SK-N-SH treated with all-trans-retinoic acid at 6 μM for 48 hours (cell line): ENCODE data around the gene HEATR3.
A peak's percentile ranks its signal among the peaks of the same experiment; 100 is the strongest.

ENCODE experiments used
- ATAC-seq: fragments of 200-7000 bp; cut with Tn5 transposase; 3 replicates; pipeline ENCODE4 v1.9.1; 2020; ENCODE audit warnings: mild to moderate bottlenecking, moderate library complexity
- ARNTL ChIP-seq: fragments of 450-650 bp; formaldehyde crosslinking; IDR thresholded peaks from 2 replicates; pipeline ENCODE4 v1.5.0; 2020; ENCODE audit warnings: low read depth, mild to moderate bottlenecking, moderate library complexity, borderline replicate concordance
- BACH2 ChIP-seq: fragments of 250-450 bp; sonication (Bioruptor Pico); IDR thresholded peaks from 2 replicates; pipeline ENCODE4 v1.9.0; 2021; ENCODE audit warnings: mild to moderate bottlenecking, borderline replicate concordance
- CSDC2 ChIP-seq: fragments of 250-450 bp; sonication (Bioruptor Pico); IDR thresholded peaks from 2 replicates; pipeline ENCODE4 v1.5.0; 2020; ENCODE audit warnings: mild to moderate bottlenecking, moderate library complexity
- ESRRG ChIP-seq: fragments of 250-450 bp; sonication (Bioruptor Pico); IDR thresholded peaks from 2 replicates; pipeline ENCODE4 v1.6.1; 2021; ENCODE audit warnings: mild to moderate bottlenecking
- GLIS3 ChIP-seq: fragments of 250-450 bp; sonication (Bioruptor Pico); IDR thresholded peaks from 2 replicates; pipeline ENCODE4 v1.5.0; 2020; ENCODE audit warnings: mild to moderate bottlenecking, moderate library complexity
- ISL1 ChIP-seq: fragments of 250-450 bp; sonication (Bioruptor Pico); IDR thresholded peaks from 2 replicates; pipeline ENCODE4 v2.1.2; 2022; ENCODE audit warnings: mild to moderate bottlenecking, moderate library complexity
- OSR1 ChIP-seq: fragments of 250-450 bp; sonication (Bioruptor Pico); IDR thresholded peaks from 2 replicates; pipeline ENCODE4 v1.8.0; 2022; ENCODE audit warnings: moderate library complexity, mild to moderate bottlenecking, inconsistent platforms
- POU6F1 ChIP-seq: fragments of 250-450 bp; sonication (Bioruptor Pico); IDR thresholded peaks from 2 replicates; pipeline ENCODE4 v1.8.0; 2021; ENCODE audit warnings: low read depth, mild to moderate bottlenecking, moderate library complexity, borderline replicate concordance
- PPARA ChIP-seq: fragments of 250-450 bp; sonication (Bioruptor Pico); IDR thresholded peaks from 2 replicates; pipeline ENCODE4 v1.5.0; 2020; ENCODE audit warnings: mild to moderate bottlenecking, borderline replicate concordance
- TCF4 ChIP-seq: fragments of 250-450 bp; sonication (Bioruptor Pico); IDR thresholded peaks from 2 replicates; pipeline ENCODE4 v1.8.0; 2021; ENCODE audit warnings: mild to moderate bottlenecking, moderate library complexity, borderline replicate concordance
- TSHZ2 ChIP-seq: fragments of 250-450 bp; sonication (Bioruptor Pico); IDR thresholded peaks from 2 replicates; pipeline ENCODE4 v1.5.0; 2020; ENCODE audit warnings: mild to moderate bottlenecking, moderate library complexity
- ZC3H10 ChIP-seq: fragments of 250-450 bp; sonication (Bioruptor Pico); IDR thresholded peaks from 2 replicates; pipeline ENCODE4 v1.5.1; 2021; ENCODE audit warnings: mild to moderate bottlenecking, moderate library complexity
- ZFP3 ChIP-seq: fragments of 250-450 bp; sonication (Bioruptor Pico); IDR thresholded peaks from 2 replicates; pipeline ENCODE4 v1.5.0; 2020; ENCODE audit warnings: mild to moderate bottlenecking, moderate library complexity
- ZFP30 ChIP-seq: fragments of 450-650 bp; formaldehyde crosslinking; IDR thresholded peaks from 2 replicates; pipeline ENCODE4 v1.5.0; 2022; ENCODE audit warnings: mild to moderate bottlenecking, moderate library complexity
- ZNF565 ChIP-seq: fragments of 450-650 bp; formaldehyde crosslinking; conservative IDR thresholded peaks from 2 replicates; pipeline ENCODE4 v1.5.0; 2020; ENCODE audit warnings: low read depth, mild to moderate bottlenecking, moderate library complexity
- ZNF8 ChIP-seq: fragments of 450-650 bp; formaldehyde crosslinking; IDR thresholded peaks from 2 replicates; pipeline ENCODE4 v1.5.0; 2020; ENCODE audit warnings: mild to moderate bottlenecking, moderate library complexity
- TF ChIP-seq, protein P1 (sequence below): fragments of 250-450 bp; sonication (Bioruptor Pico); IDR thresholded peaks from 2 replicates; pipeline ENCODE4 v1.8.0; 2020; ENCODE audit warnings: mild to moderate bottlenecking, moderate library complexity, borderline replicate concordance

Gene HEATR3

DNA sequence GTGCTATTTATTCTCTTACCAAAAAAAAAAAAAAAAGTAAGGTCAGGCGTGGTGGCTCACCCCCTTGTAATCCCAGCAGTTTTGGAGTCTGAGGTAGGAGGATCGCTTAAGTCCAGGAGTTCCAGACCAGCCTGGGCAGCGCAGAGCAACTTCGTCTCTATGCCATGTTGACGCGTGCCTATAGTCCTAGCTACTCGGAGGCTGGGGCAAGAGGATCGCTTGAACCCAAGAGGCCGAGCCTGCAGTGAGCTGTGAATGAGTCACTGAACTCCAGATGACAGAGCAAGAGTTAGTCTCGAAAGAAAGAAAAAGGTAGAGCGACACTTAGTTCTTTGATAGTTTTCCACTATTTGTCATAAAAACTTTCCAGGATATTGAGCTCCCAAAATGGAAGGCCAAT lies 86.0 kb downstream of the HEATR3 start (continued):
- no peak for TF ChIP-seq ZFP3 (CRISPR knock-in tag)

GRCh38 chr16:50152351-50152806 lies 86.6 kb downstream of the HEATR3 start:
- ATAC-seq = peak; percentile 66
- TF ChIP-seq POU6F1 = no peak
- no peak for TF ChIP-seq TCF4
- TF ChIP-seq, protein P1, sequence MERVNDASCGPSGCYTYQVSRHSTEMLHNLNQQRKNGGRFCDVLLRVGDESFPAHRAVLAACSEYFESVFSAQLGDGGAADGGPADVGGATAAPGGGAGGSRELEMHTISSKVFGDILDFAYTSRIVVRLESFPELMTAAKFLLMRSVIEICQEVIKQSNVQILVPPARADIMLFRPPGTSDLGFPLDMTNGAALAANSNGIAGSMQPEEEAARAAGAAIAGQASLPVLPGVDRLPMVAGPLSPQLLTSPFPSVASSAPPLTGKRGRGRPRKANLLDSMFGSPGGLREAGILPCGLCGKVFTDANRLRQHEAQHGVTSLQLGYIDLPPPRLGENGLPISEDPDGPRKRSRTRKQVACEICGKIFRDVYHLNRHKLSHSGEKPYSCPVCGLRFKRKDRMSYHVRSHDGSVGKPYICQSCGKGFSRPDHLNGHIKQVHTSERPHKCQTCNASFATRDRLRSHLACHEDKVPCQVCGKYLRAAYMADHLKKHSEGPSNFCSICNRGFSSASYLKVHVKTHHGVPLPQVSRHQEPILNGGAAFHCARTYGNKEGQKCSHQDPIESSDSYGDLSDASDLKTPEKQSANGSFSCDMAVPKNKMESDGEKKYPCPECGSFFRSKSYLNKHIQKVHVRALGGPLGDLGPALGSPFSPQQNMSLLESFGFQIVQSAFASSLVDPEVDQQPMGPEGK (CRISPR knock-in tag) = no peak
- no peak for TF ChIP-seq GLIS3 (CRISPR knock-in tag)
- no peak for TF ChIP-seq PPARA
- TF ChIP-seq, all 23 proteins: peak for 0

DNA sequence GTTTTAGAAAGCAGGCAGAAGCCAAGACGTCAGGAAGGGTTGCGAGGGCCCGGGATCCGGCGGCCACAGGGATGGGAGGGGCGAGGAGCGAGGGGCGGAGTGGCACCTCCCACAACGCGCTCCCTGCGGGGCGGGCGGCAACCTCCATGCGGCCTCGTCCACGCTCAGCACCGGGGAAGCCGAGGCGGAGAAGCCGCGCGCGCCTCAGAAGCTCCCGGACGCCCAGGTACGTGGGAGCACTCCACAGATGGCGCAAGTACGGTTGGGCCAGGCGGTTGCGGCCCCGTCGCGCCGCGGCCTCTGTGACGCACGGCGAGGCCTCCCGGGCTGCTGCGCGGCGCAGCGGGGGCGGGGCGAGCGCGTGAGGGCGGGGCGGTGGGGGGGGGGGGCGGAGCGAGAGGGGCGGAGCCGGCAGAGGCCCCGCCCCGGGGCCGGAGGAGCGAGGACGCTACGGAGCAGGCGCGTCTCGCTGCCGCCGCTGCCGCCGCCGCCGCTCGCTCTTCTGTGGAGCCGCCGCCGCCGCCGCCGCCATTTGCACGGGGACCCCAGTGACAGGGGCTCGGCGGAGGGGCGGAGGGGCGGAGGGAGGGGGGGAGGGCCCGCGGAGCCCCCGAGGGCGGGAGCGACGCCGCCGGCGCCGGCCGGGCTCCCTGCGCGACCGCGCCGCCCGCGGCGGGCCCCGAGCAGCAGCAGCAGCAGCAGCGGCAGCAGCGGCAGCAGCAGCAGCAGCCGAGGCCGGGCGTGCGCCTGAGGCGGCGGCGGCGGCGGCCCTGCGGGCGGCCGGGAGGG lies 87.2 kb downstream of the HEATR3 start, which contains the start of gene TENT4B:
Gene TENT4B (plus strand): TSS at position 500 of the 789 bp plus-strand sequence. CDS start 316 bp downstream, outside the sequence.
- TF ChIP-seq POU6F1 (no peak), ISL1 (CRISPR knock-in tag) (no peak), PPARA (no peak), TSHZ2 (CRISPR knock-in tag) (0 out of 2 replicates have a peak, but pooled peaks have one; percentile 45), OSR1 (no peak), ZFP30 (CRISPR knock-in tag) (no peak), ZNF8 (no peak), ZC3H10 (CRISPR knock-in tag) (no peak)
- ATAC-seq = peak; percentile 91

- TF ChIP-seq ZFP3 (CRISPR knock-in tag) (peak; percentile 99), ESRRG (CRISPR knock-in tag) (no peak)
- 0 out of 3 replicates have a peak, but pooled peaks have one; percentile 1 for ATAC-seq
These were observed 88.0 kb downstream of the HEATR3 start for GRCh38 chr16:50153596-50154419.

DNA sequence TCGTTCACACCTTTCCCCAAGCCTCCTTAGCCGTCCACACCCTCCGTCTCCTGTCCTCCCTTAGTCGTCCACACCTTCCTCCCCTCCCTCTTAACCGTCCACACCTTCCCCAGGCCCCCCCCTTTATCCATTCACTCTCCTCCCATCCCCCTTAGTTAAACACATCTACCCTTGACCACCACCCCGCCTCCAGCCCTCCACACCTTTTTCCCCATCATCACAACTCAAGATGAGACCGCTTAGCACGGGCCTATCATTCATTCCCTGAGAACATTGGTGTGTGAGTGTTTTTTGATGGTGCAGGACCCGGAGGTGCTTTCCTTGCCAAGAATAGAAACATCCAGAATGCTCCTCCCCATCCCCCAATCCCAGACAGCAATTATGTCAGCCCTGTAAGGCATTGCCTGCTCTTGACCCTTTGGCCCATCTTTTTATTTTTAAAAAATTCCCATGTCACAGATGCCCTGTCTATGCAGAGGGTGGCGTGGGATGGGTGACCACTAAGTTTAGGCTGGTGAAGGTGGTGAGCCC lies 88.7 kb downstream of the HEATR3 start:
- ATAC-seq = no peak
- TF ChIP-seq ZNF8 = no peak
- TF ChIP-seq, protein P1 (CRISPR knock-in tag) = no peak
- TF ChIP-seq GLIS3 (CRISPR knock-in tag) = no peak
- no peak for TF ChIP-seq CSDC2 (CRISPR knock-in tag)
- no peak for TF ChIP-seq ESRRG (CRISPR knock-in tag)
- TF ChIP-seq TCF4 = no peak
- TF ChIP-seq ZNF565 (CRISPR knock-in tag) = no peak
- TF ChIP-seq ZFP30 (CRISPR knock-in tag) = no peak
- no peak for TF ChIP-seq POU6F1
- no peak for TF ChIP-seq OSR1
- no peak for TF ChIP-seq PPARA
- no peak for TF ChIP-seq BACH2
- no peak for TF ChIP-seq ARNTL (CRISPR knock-in tag)
- no peak for TF ChIP-seq ZFP3 (CRISPR knock-in tag)
